ENCODE measurements around the gene BTBD16.

DNA sequence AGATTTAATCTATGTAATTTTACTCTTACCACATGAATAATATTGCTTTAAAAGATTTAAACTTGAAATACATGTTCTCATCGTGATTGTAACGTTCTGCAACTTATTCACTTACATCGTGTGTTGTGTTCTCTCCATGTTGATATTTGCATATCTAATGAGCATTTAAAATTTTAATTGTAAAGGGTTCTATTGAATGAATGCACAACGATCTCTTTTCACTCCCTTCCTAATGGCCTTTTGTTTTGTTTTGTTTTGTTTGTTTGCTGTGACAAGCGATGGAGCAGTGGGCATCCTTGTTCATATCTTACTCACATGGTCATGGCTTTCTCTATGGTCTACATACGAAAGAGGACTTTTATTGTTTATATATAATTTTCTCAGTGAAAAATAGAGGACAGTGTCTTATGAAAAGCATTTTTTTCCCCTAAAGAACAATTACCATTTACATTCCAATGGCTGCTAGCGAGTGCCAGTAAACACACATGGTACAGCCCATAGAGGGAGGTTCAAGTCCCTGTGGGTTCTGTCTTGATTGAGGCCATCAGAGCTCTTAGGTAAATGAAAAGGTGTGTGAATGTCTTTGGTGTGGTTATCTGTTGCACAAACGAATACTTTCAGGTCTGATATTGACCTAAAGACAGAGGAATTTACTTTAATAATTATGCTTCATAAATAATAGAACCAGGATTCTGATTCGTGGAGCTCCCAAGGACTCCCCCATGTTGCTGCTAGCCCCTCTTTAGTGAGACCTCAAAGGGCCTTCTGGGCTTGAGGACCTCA lies 32.4 kb downstream of the BTBD16 start:
- no peak for TF ChIP-seq POLR2A (IDR thresholded peaks at IDR 0.05; ENCODE audit: low read depth, low read length)
- TF ChIP-seq TAF1 (IDR thresholded peaks at IDR 0.05; ENCODE audit: borderline replicate concordance, low read depth, low read length) = no peak

Measured in GM12892 (cell line).